ENCODE data around the gene PTPRK. TPM values are rescaled to one million over a fixed set of nuclear protein-coding genes. Genes with fewer than 3 reads are reported as not detected.

PTPRK gene
- total RNA-seq, 1 donor from 2014 or later = 48.4 TPM

DNA sequence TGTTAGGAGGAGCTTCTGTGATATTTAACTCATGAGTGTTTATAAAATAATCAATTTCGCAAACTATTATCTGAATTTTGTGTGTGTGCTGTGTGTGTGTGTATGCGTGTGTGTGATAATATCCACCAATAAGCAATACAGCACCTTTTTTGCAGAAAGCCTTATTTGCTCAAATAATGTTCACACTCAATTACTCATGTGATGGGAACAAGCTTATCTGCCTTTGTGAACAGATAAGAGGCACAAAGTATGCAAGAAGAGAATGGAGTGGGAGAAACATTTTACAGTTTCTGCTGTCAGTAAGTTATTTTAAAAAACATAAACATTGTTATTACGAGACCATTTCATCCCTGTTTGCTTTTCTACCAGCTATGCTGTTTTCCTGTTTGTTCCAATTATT is 36.7 kb upstream of the PTPRK start:
- no peaks in the 10 kb centered on the region for H3K36me3 ChIP-seq (ENCODE audit: control insufficient read depth, insufficient read depth, low read length)
- H3K4me3 ChIP-seq (ENCODE audit: low read depth, low read length) = no peak overlapping the region
- no peak for FAIRE-seq
- TF ChIP-seq, protein P1, sequence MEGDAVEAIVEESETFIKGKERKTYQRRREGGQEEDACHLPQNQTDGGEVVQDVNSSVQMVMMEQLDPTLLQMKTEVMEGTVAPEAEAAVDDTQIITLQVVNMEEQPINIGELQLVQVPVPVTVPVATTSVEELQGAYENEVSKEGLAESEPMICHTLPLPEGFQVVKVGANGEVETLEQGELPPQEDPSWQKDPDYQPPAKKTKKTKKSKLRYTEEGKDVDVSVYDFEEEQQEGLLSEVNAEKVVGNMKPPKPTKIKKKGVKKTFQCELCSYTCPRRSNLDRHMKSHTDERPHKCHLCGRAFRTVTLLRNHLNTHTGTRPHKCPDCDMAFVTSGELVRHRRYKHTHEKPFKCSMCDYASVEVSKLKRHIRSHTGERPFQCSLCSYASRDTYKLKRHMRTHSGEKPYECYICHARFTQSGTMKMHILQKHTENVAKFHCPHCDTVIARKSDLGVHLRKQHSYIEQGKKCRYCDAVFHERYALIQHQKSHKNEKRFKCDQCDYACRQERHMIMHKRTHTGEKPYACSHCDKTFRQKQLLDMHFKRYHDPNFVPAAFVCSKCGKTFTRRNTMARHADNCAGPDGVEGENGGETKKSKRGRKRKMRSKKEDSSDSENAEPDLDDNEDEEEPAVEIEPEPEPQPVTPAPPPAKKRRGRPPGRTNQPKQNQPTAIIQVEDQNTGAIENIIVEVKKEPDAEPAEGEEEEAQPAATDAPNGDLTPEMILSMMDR (IDR thresholded peaks at IDR 0.05; ENCODE audit: insufficient read depth, low read length, severe bottlenecking) = no peak
- DNase-seq (ENCODE audit: low read depth) = no peak
- H3K27me3 ChIP-seq (ENCODE audit: control insufficient read depth, insufficient read depth, low read length) = no peaks in the 10 kb centered on the region

DNA sequence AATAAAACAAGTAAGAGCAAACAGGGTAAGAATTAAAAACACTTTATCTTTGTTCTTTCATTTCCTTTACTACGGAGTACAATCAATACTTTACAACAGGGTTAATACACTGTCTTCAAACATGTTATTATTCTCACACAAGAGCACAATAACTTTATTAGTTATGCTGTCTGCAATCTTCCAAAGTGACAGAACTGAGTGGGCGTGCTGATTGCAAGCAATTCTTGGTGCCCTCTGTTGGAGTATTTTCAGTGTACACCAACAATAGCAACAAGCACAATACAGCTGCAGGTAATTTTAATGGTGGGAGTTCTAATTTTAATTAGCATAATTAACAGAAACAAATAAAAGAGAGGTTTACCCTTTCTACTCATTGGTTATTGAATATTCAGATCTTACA is 33.9 kb upstream of the PTPRK start:
- Histone ChIP-seq H3K36me3 (ENCODE audit: control insufficient read depth, insufficient read depth, low read length) (no peaks in the 10 kb centered on the region), H3K27me3 (ENCODE audit: control insufficient read depth, insufficient read depth, low read length) (no peaks in the 10 kb centered on the region), H3K4me3 (ENCODE audit: low read depth, low read length) (no peak overlapping the region)
- TF ChIP-seq, protein P1 (IDR thresholded peaks at IDR 0.05; ENCODE audit: insufficient read depth, low read length, severe bottlenecking) = peak; percentile 23
- no peak for FAIRE-seq
- peak; percentile 63 for DNase-seq (ENCODE audit: low read depth)

DNA sequence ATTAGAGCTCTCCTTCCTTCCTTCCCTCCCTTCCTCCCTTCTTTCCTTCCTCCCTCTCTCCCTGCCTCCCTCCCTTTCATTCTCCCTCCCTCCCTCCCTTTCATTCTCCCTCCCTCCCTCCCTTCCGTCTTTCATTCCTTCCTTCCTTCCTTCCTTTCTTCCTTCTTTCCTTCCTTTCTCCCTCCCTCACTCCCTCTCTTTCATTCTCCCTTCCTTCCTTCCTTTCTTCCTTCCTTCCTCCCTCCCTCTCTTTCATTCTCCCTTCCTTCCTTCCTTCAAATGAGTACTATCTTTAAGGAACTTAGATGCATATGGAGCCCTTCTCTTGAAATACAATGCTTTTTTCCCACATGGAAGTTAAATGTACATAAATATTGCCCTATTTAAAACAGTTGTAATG is 20.9 kb upstream of the PTPRK start:
- Histone ChIP-seq H3K27me3 (ENCODE audit: control insufficient read depth, insufficient read depth, low read length) (no peaks in the 10 kb centered on the region), H3K4me3 (ENCODE audit: low read depth, low read length) (no peak overlapping the region), H3K36me3 (ENCODE audit: control insufficient read depth, insufficient read depth, low read length) (no peaks in the 10 kb centered on the region)
- TF ChIP-seq, protein P1 (IDR thresholded peaks at IDR 0.05; ENCODE audit: insufficient read depth, low read length, severe bottlenecking) = no peak
- DNase-seq (ENCODE audit: low read depth) = no peak
- no peak for FAIRE-seq

DNA sequence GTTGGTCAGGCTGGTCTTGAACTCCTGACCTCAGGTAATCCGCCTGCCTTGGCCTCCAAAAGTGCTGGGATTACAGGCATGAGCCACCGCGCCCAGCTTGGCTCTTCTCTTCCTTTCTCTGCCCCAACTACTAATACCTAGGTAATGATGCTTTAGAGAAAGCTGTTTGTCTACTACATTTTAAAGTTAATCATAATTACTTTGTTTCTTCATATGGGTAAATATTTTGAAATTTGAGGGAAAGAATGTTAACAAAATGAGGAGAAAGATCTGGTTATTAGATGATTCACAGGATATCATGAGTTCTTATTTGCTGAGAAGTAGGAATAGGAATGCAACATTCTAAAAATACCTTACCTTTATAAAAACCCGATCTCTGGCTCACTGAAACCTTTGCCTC is 18.4 kb upstream of the PTPRK start:
- DNase-seq (ENCODE audit: low read depth) = peak; percentile 20
- H3K27me3 ChIP-seq (ENCODE audit: control insufficient read depth, insufficient read depth, low read length) = no peaks in the 10 kb centered on the region
- TF ChIP-seq, protein P1 (IDR thresholded peaks at IDR 0.05; ENCODE audit: insufficient read depth, low read length, severe bottlenecking) = no peak
- no peaks in the 10 kb centered on the region for H3K36me3 ChIP-seq (ENCODE audit: control insufficient read depth, insufficient read depth, low read length)
- FAIRE-seq = no peak
- H3K4me3 ChIP-seq (ENCODE audit: low read depth, low read length) = no peak overlapping the region

DNA sequence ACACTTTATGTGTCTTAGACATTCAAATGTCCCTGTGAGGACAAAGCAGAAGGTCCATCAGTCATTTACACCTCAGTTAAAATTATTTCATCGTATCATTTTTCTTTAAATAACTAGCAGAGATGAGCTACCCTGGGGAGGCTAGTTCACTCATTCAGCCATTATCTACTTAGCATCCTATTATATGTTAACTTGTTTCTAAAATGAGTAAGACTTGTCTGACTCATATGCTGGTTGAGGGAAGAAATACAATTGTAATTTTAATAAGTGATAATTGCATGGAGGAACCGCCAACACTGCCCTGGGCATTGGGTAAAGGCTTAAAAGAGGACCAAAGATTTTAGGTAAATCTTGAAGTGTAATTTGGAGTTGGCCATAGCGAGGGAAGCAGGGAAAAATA is 12.4 kb upstream of the PTPRK start:
- DNase-seq (ENCODE audit: low read depth) (peak; percentile 62), FAIRE-seq (no peak)
- Histone ChIP-seq H3K36me3 (ENCODE audit: control insufficient read depth, insufficient read depth, low read length) (no peaks in the 10 kb centered on the region), H3K27me3 (ENCODE audit: control insufficient read depth, insufficient read depth, low read length) (no peaks in the 10 kb centered on the region), H3K4me3 (ENCODE audit: low read depth, low read length) (no peak overlapping the region)
- TF ChIP-seq, protein P1 (IDR thresholded peaks at IDR 0.05; ENCODE audit: insufficient read depth, low read length, severe bottlenecking) = no peak

DNA sequence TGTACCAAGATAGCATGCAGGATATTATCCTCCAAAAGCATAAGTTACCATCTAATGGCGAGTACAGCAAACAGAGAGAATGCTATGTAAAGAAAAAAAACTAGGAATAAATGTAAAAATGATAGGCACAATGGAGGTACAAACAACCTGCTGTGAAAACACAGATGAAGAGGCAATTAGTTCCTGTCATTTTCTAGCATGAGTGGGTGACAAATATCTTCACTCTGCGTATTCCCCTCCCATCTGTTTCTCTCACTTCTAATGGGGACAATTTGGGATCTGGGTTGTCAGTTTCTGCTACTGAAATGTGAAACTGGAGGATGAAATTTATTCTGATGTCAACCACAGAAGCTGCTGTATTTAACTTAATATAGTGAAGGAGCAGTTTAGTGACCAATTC is 11.7 kb upstream of the PTPRK start:
- FAIRE-seq (no peak), DNase-seq (ENCODE audit: low read depth) (no peak)
- TF ChIP-seq, protein P1 (IDR thresholded peaks at IDR 0.05; ENCODE audit: insufficient read depth, low read length, severe bottlenecking) = no peak
- Histone ChIP-seq H3K27me3 (ENCODE audit: control insufficient read depth, insufficient read depth, low read length) (no peaks in the 10 kb centered on the region), H3K36me3 (ENCODE audit: control insufficient read depth, insufficient read depth, low read length) (no peaks in the 10 kb centered on the region), H3K4me3 (ENCODE audit: low read depth, low read length) (no peak overlapping the region)

All from bronchial epithelial cell (primary cell).